ENCODE results near the gene PDE7B.

PDE7B gene

DNA sequence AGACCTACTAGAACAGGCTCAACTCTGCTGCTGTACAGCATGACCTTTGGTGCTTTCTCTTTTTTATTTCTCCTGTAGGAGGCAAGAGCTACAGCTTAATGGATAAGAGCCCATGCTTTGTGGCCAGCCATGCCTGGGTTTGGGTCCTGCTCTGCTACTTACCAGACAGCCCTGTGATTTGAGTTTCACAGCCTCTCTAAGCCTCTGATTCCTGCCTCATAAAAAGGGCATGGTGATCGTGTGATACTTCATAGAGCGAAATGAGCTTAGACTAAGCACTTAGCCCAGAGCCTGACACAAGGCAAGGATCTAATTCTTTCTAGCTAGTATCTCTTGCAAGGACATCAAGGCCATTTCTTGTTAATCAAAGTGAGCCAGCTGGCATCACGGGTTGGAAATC, 19.3 kb upstream of the PDE7B start:
- Histone ChIP-seq H3K4me3 (ENCODE audit: low read length) (no peak overlapping the region), H3K9me3 (replicated peaks; ENCODE audit: insufficient read depth, low read length) (no peaks in the 10 kb centered on the region), H3K4me2 (ENCODE audit: low read depth, low read length) (no peak overlapping the region), H3K9ac (ENCODE audit: low read length) (no peak overlapping the region), H3K79me2 (ENCODE audit: low read length) (no peaks in the 10 kb centered on the region), H4K20me1 (ENCODE audit: insufficient read depth, low read length) (no peaks in the 10 kb centered on the region), H2AFZ (ENCODE audit: low read length) (no peak overlapping the region), H3K9me2 (replicated peaks; ENCODE audit: insufficient read depth, low read length) (no peaks in the 10 kb centered on the region), H3F3A (ENCODE audit: insufficient read depth, low read length) (no peaks in the 10 kb centered on the region), H3K4me1 (ENCODE audit: low read length) (no peaks in the 10 kb centered on the region), H3K27ac (ENCODE audit: low read length) (no peak overlapping the region), H3K27me3 (replicated peaks; ENCODE audit: insufficient read depth, low read length) (no peaks in the 10 kb centered on the region), H3K36me3 (replicated peaks; ENCODE audit: insufficient read depth, low read length) (no peaks in the 10 kb centered on the region)
- TF ChIP-seq EZH2 (optimal IDR thresholded peaks at IDR 0.05; ENCODE audit: low read depth, low read length) (no peak), EZH2phosphoT487 (IDR thresholded peaks at IDR 0.05; ENCODE audit: low read length) (no peak)
- TF ChIP-seq, protein P1, sequence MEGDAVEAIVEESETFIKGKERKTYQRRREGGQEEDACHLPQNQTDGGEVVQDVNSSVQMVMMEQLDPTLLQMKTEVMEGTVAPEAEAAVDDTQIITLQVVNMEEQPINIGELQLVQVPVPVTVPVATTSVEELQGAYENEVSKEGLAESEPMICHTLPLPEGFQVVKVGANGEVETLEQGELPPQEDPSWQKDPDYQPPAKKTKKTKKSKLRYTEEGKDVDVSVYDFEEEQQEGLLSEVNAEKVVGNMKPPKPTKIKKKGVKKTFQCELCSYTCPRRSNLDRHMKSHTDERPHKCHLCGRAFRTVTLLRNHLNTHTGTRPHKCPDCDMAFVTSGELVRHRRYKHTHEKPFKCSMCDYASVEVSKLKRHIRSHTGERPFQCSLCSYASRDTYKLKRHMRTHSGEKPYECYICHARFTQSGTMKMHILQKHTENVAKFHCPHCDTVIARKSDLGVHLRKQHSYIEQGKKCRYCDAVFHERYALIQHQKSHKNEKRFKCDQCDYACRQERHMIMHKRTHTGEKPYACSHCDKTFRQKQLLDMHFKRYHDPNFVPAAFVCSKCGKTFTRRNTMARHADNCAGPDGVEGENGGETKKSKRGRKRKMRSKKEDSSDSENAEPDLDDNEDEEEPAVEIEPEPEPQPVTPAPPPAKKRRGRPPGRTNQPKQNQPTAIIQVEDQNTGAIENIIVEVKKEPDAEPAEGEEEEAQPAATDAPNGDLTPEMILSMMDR (IDR thresholded peaks at IDR 0.05; ENCODE audit: low read length), result no peak
- DNase-seq, result no peak

DNA sequence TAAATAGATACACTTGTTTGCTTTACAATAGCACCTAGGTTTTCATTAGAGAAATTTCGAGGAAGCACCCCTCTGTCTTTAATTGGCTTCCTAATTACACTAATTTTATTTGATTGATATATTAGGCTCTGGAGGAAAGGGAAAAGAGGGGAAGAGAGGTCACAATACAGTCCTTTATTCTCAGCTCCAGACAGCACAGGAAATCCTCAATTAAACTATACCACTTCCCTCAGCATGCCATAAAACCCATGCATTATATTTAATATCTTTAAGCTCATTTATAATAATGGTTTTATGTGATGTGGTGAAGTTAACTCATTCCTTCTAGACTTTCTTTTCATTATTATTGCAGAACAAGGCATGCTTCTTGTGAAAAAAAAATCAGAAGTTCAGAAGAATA, 17.7 kb upstream of the PDE7B start:
- H3K9ac ChIP-seq (ENCODE audit: low read length), result no peak overlapping the region
- no peaks in the 10 kb centered on the region for H3K27me3 ChIP-seq (replicated peaks; ENCODE audit: insufficient read depth, low read length)
- no peaks in the 10 kb centered on the region for H4K20me1 ChIP-seq (ENCODE audit: insufficient read depth, low read length)
- H3K9me2 ChIP-seq (replicated peaks; ENCODE audit: insufficient read depth, low read length), result no peaks in the 10 kb centered on the region
- H2AFZ ChIP-seq (ENCODE audit: low read length), result no peak overlapping the region
- no peaks in the 10 kb centered on the region for H3K9me3 ChIP-seq (replicated peaks; ENCODE audit: insufficient read depth, low read length)
- H3K36me3 ChIP-seq (replicated peaks; ENCODE audit: insufficient read depth, low read length), result no peaks in the 10 kb centered on the region
- no peak overlapping the region for H3K4me2 ChIP-seq (ENCODE audit: low read depth, low read length)
- DNase-seq, result no peak
- no peaks in the 10 kb centered on the region for H3K4me1 ChIP-seq (ENCODE audit: low read length)
- no peak overlapping the region for H3K27ac ChIP-seq (ENCODE audit: low read length)
- TF ChIP-seq EZH2 (optimal IDR thresholded peaks at IDR 0.05; ENCODE audit: low read depth, low read length), result no peak
- TF ChIP-seq EZH2phosphoT487 (IDR thresholded peaks at IDR 0.05; ENCODE audit: low read length), result no peak
- TF ChIP-seq, protein P1 (IDR thresholded peaks at IDR 0.05; ENCODE audit: low read length), result no peak
- H3F3A ChIP-seq (ENCODE audit: insufficient read depth, low read length), result no peaks in the 10 kb centered on the region
- H3K4me3 ChIP-seq (ENCODE audit: low read length), result no peak overlapping the region
- H3K79me2 ChIP-seq (ENCODE audit: low read length), result no peaks in the 10 kb centered on the region

- H3F3A ChIP-seq (ENCODE audit: insufficient read depth, low read length), result no peaks in the 10 kb centered on the region
- no peaks in the 10 kb centered on the region for H4K20me1 ChIP-seq (ENCODE audit: insufficient read depth, low read length)
- TF ChIP-seq, protein P1 (IDR thresholded peaks at IDR 0.05; ENCODE audit: low read length), result no peak
- TF ChIP-seq EZH2phosphoT487 (IDR thresholded peaks at IDR 0.05; ENCODE audit: low read length) (no peak), EZH2 (optimal IDR thresholded peaks at IDR 0.05; ENCODE audit: low read depth, low read length) (no peak)
- H3K9me2 ChIP-seq (replicated peaks; ENCODE audit: insufficient read depth, low read length), result no peaks in the 10 kb centered on the region
- H2AFZ ChIP-seq (ENCODE audit: low read length), result no peak overlapping the region
- no peaks in the 10 kb centered on the region for H3K79me2 ChIP-seq (ENCODE audit: low read length)
- no peak overlapping the region for H3K9ac ChIP-seq (ENCODE audit: low read length)
- no peak overlapping the region for H3K4me2 ChIP-seq (ENCODE audit: low read depth, low read length)
- no peak overlapping the region for H3K27ac ChIP-seq (ENCODE audit: low read length)
- H3K4me1 ChIP-seq (ENCODE audit: low read length), result no peaks in the 10 kb centered on the region
- no peaks in the 10 kb centered on the region for H3K9me3 ChIP-seq (replicated peaks; ENCODE audit: insufficient read depth, low read length)
- DNase-seq, result no peak
- no peaks in the 10 kb centered on the region for H3K27me3 ChIP-seq (replicated peaks; ENCODE audit: insufficient read depth, low read length)
- H3K36me3 ChIP-seq (replicated peaks; ENCODE audit: insufficient read depth, low read length), result no peaks in the 10 kb centered on the region
- H3K4me3 ChIP-seq (ENCODE audit: low read length), result no peak overlapping the region
Measured at GRCh38 chr6:135837735-135838449, 13.6 kb upstream of the PDE7B start.

Data from MM.1S (cell line).